Airway epithelial cell (primary cell): ENCODE data around the gene NCCRP1. TPM values are rescaled to one million over a fixed set of nuclear protein-coding genes. Genes with fewer than 3 reads are reported as not detected.

ENCODE experiments used
- total RNA-seq: library from RNA; depleted of rRNA; stranded (reverse); fragments of >200 nt; gene quantifications from 2 replicates; pipeline ENCODE4 v1.2.3, GENCODE V29; 2015

Gene NCCRP1
- 38.0 and 41.0 TPM in 2 replicates for total RNA-seq

GRCh38 chr19:39196860-39197562 lies at the start of gene NCCRP1:
NCCRP1 (plus strand) TSS chr19:39196964; CDS start chr19:39196983, 19 bp downstream.

GRCh38 chr19:39203372-39204341 lies 6.9 kb downstream of the NCCRP1 start, which contains the start of gene SYCN:
SYCN (minus strand) TSS chr19:39204263; CDS start chr19:39204254, 9 bp downstream.

GRCh38 chr19:39244410-39245100 lies 47.8 kb downstream of the NCCRP1 start, which contains the start of gene IFNL3:
IFNL3 (minus strand) TSS chr19:39245006; CDS start chr19:39244967, 39 bp downstream.

GRCh38 chr19:39248806-39249205 lies 52.0 kb downstream of the NCCRP1 start, which contains the start of gene IFNL4:
IFNL4 (minus strand) TSS chr19:39248856.

Other genes with a start within 250 kb of the NCCRP1 start
- 16.1 and 19.0 TPM in 2 replicates for gene FBXO17, start 221.2 kb upstream of the NCCRP1 start, total RNA-seq
- 9.2 and 11.9 TPM in 2 replicates for gene FBXO27, start 164.4 kb upstream of the NCCRP1 start, total RNA-seq
- 1.4 and 1.8 TPM in 2 replicates for gene ACP7, start 112.6 kb upstream of the NCCRP1 start, total RNA-seq
- gene PAK4, start 71.2 kb upstream of the NCCRP1 start, total RNA-seq, result 28.1 and 29.4 TPM in 2 replicates
- not detected in 2 replicates for gene SYCN, start 7.3 kb downstream of the NCCRP1 start, total RNA-seq
- gene IFNL3, start 48.0 kb downstream of the NCCRP1 start, total RNA-seq, result not detected in 2 replicates
- gene IFNL4, start 51.9 kb downstream of the NCCRP1 start, total RNA-seq, result not detected in 2 replicates
- gene IFNL2, start 71.4 kb downstream of the NCCRP1 start, total RNA-seq, result not detected in 2 replicates
- gene IFNL1, start 99.4 kb downstream of the NCCRP1 start, total RNA-seq, result not detected in 2 replicates
- gene LRFN1, start 123.9 kb downstream of the NCCRP1 start, total RNA-seq, result 0.05 and 0.28 TPM in 2 replicates
- gene GMFG, start 139.1 kb downstream of the NCCRP1 start, total RNA-seq, result 0.71 TPM in 1 of 2 replicates, not detected in the other
- 50.6 and 63.3 TPM in 2 replicates for gene SAMD4B, start 145.5 kb downstream of the NCCRP1 start, total RNA-seq
- 42.3 and 52.8 TPM in 2 replicates for gene PAF1, start 194.1 kb downstream of the NCCRP1 start, total RNA-seq
- 18.8 and 22.2 TPM in 2 replicates for gene MED29, start 194.4 kb downstream of the NCCRP1 start, total RNA-seq
- gene ZFP36, start 209.9 kb downstream of the NCCRP1 start, total RNA-seq, result 43.6 and 79.2 TPM in 2 replicates
- 22.6 and 30.9 TPM in 2 replicates for gene PLEKHG2, start 215.7 kb downstream of the NCCRP1 start, total RNA-seq
- gene RPS16, start 239.0 kb downstream of the NCCRP1 start, total RNA-seq, result 1,883 and 2,869 TPM in 2 replicates
- 57.2 and 82.5 TPM in 2 replicates for gene SUPT5H, start 248.6 kb downstream of the NCCRP1 start, total RNA-seq